HUES64 (cell line): ENCODE data around the gene CRYGC.
"Not testable (repeated sequence)": the region's sequence is repeated elsewhere in the genome, so short reads cannot be mapped to it uniquely, and the experiment has no call there.

Experiments used
- H3K27ac ChIP-seq: 2 replicates; pipeline ENCODE4 v1.7.0; 2013; ENCODE audit warnings: low read depth, low read length, inconsistent platforms
- H3K27me3 ChIP-seq: 2 replicates; pipeline ENCODE4 v1.6.1; 2013; ENCODE audit warnings: mild to moderate bottlenecking, low read length; ENCODE audit not compliant: insufficient read depth
- H3K36me3 ChIP-seq: 2 replicates; pipeline ENCODE4 v1.6.1; 2013; ENCODE audit warnings: mild to moderate bottlenecking, low read length; ENCODE audit not compliant: insufficient read depth
- H3K4me1 ChIP-seq: 2 replicates; pipeline ENCODE4 v1.6.1; 2013; ENCODE audit warnings: mild to moderate bottlenecking, low read length, moderate library complexity; ENCODE audit not compliant: insufficient read depth
- H3K4me3 ChIP-seq: 2 replicates; pipeline ENCODE4 v1.5.1; 2013; ENCODE audit warnings: mild to moderate bottlenecking, low read length, moderate library complexity
- H3K9ac ChIP-seq: 2 replicates; pipeline ENCODE4 v1.6.1; 2013; ENCODE audit warnings: mild to moderate bottlenecking, low read depth, low read length
- H3K9me3 ChIP-seq: 2 replicates; pipeline ENCODE4 v1.6.1; 2013; ENCODE audit warnings: low read depth, low read length; ENCODE audit not compliant: insufficient read depth
- WGBS: fragments of 150-250, 120-280 bp; methylation state at CpG from one replicate; pipeline ENCODE4 v1.1.7; 2013; ENCODE audit warnings: missing lambda C conversion rate; 5-methylcytosine and 5-hydroxymethylcytosine counted together

Gene CRYGC

GRCh38 chr2:208135794-208136715 is 6.4 kb upstream of the CRYGC start:
- 97% methylated on average over 11 of the region's 11 CpGs for WGBS
- Histone ChIP-seq H3K27me3 (no peaks in the 10 kb centered on the region), H3K9ac (no peak overlapping the region), H3K4me3 (no peak overlapping the region), H3K9me3 (peaks cover 5% of the 10 kb centered on the region; the same call in 1 of the 2 replicates), H3K27ac (no peak overlapping the region), H3K36me3 (no peaks in the 10 kb centered on the region), H3K4me1 (no peaks in the 10 kb centered on the region)

DNA sequence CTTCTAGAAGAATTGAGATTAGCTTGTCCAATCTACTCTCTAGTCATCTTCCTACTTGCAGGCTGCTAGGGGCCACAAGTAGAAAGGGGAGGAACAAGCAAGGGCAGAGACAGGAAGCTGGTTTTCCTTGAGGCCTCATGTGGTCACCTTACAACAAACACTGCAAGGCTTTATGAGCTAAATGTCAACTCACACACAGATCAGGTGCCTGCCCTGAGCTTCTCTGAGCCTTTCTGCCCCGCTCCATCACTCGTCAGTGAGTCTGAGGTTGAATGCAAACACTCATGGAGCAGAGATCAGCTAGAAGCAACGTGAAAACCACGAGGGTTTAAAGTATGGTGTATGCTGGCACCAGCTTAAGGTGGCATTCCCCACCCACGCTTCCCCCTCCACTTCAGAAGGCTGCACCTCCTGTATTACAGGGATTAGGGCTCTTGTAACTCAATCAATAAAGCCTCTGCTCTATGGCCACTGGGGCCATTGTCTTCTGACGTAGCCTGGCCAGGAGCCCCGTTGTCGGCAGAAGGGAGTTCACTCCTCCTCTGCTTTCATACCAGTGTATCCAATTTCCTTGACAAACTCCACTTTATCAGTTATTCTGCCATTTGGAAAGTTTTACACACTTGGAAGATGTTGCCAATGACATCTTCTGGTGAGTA is 5.4 kb upstream of the CRYGC start:
- Histone ChIP-seq H3K27ac (no peak overlapping the region), H3K27me3 (no peaks in the 10 kb centered on the region), H3K9ac (no peak overlapping the region), H3K4me3 (no peak overlapping the region), H3K4me1 (0 out of 2 replicates have a peak, but pooled peaks cover 2% of the 10 kb centered on the region), H3K36me3 (no peaks in the 10 kb centered on the region), H3K9me3 (peaks cover 5% of the 10 kb centered on the region; the same call in 1 of the 2 replicates)
- WGBS, result 59% methylated on average over 7 of the region's 8 CpGs

DNA sequence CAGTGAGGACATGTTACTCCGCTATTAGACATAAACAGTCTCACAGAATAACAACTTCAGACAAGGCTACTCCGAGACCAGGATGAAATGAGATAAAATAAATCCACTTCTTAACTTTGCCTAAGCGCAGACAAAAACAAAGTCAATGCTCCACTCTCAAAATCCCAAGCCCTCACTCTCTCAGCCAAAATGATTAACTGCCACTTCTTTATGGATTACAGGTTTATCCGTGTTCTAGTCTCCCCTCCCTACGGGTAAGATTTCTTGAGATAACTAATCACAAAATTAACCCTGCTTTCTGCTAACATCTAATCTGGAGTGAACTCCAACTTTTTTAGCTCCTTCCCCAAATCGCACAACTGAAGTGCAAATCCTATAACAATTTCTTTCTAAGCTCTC is 1.1 kb upstream of the CRYGC start:
- H3K4me3 ChIP-seq, result no peak overlapping the region
- no peaks in the 10 kb centered on the region for H3K9me3 ChIP-seq
- H3K36me3 ChIP-seq, result no peaks in the 10 kb centered on the region
- H3K9ac ChIP-seq, result no peak overlapping the region
- WGBS, result 94% methylated on average over 6 of the region's 6 CpGs
- H3K27ac ChIP-seq, result no peak overlapping the region
- H3K4me1 ChIP-seq, result 0 out of 2 replicates have a peak, but pooled peaks cover 5% of the 10 kb centered on the region
- H3K27me3 ChIP-seq, result no peaks in the 10 kb centered on the region

DNA sequence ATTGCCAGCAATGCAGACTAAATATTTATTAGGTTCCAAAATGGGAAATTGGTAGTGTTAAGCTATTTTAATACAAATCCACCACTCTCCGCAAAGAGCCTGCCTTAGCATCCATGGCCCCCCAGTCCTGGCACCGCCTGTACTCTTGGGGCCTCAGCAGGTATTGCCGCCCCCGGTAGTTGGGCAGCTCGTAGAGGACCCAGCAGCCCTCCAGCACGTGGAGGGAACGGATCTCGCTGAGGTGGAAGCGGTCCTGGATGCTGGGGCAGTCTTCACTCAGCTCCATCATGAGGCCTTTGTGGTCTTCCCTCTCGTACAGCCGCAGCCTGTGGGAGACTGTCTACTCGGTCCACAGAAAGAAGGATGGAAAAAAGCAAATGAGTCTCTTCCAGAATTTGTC is 1.5 kb downstream of the CRYGC start:
- 0 out of 2 replicates have a peak, but pooled peaks cover 5% of the 10 kb centered on the region for H3K4me1 ChIP-seq
- H3K4me3 ChIP-seq, result no peak overlapping the region
- H3K27me3 ChIP-seq, result no peaks in the 10 kb centered on the region
- H3K9ac ChIP-seq, result no peak overlapping the region
- no peaks in the 10 kb centered on the region for H3K9me3 ChIP-seq
- H3K36me3 ChIP-seq, result no peaks in the 10 kb centered on the region
- WGBS, result 94% methylated on average over 12 of the region's 12 CpGs
- H3K27ac ChIP-seq, result no peak overlapping the region

DNA sequence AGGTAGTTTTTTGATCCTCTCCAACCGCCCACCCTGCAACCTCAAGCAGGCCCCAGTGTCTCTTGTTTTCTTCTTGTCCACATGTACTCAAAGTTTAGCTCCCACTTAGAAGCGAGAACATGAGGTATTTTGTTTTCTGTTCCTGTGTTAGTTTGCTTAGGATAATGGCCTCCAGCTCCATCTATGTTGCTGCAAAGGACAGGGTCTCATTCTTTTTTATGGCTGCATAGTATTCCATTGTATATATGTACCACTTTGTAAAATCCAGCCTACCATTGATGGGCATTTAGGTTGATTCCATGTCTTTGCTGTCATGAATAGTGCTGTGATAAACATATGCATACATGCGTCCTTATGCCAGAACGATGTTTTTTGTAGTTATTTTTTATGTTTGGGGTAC is 2.5 kb downstream of the CRYGC start:
- Histone ChIP-seq H3K9me3 (no peaks in the 10 kb centered on the region), H3K9ac (no peak overlapping the region), H3K27ac (no peak overlapping the region), H3K27me3 (no peaks in the 10 kb centered on the region), H3K36me3 (no peaks in the 10 kb centered on the region), H3K4me1 (0 out of 2 replicates have a peak, but pooled peaks cover 5% of the 10 kb centered on the region), H3K4me3 (no peak overlapping the region)
- 92% methylated on average over 4 of the region's 4 CpGs for WGBS

DNA sequence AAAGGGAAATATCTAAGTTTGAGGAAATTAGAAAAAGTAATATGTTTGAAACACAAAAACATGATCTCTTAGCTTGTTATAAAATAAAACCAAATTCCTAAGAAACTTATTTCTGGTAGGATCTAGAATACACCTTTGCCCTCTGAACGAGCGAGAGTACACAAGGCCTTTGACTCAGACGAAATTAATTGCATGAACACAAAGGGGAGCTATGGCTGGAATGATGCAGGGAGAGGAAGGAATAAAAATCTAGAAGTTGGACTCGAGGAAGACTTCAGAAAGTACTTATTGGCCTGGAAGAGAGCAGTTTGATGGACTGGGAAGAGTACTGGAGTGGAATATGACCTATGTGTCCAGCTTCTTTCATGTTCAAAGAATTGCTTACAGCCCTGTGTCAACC is 4.4 kb downstream of the CRYGC start:
- Histone ChIP-seq H3K27ac (no peak overlapping the region), H3K4me1 (0 out of 2 replicates have a peak, but pooled peaks cover 5% of the 10 kb centered on the region), H3K9me3 (no peaks in the 10 kb centered on the region), H3K36me3 (no peaks in the 10 kb centered on the region), H3K27me3 (no peaks in the 10 kb centered on the region), H3K9ac (no peak overlapping the region), H3K4me3 (no peak overlapping the region)
- 91% methylated on average over 4 of the region's 4 CpGs for WGBS

GRCh38 chr2:208124013-208124715 is 5.5 kb downstream of the CRYGC start, which contains the start of gene CRYGD:
CRYGD (minus strand) TSS chr2:208124524; CDS start chr2:208124473, 51 bp downstream.
- H3K27me3 ChIP-seq, H3K27ac ChIP-seq, H3K36me3 ChIP-seq, H3K9ac ChIP-seq, H3K4me1 ChIP-seq, H3K9me3 ChIP-seq: not testable (repeated sequence)
- peak within 1 kb of the TSS; percentile 37 for H3K4me3 ChIP-seq
- WGBS, result 95% methylated on average over 46 of the region's 46 CpGs

DNA sequence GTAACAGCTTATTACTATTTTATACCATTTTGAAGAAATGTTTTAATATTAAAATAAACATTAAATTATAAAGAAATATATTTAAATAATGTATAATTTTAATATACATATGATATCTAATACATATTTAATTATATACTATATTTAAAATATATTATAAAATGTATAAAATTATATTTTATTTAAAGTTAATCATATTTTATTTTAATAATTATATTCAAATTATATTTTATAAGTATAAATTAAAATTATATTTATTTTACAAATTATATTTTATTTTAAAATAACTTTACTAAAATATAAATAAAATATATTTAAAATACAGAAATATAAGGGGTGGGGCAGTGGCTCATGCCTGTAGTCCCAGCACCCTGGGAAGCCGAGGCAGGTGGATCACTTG is 7.4 kb downstream of the CRYGC start:
- Histone ChIP-seq H3K9ac (no peak overlapping the region), H3K27me3 (no peaks in the 10 kb centered on the region), H3K4me3 (no peak overlapping the region), H3K4me1 (no peaks in the 10 kb centered on the region), H3K36me3 (no peaks in the 10 kb centered on the region), H3K9me3 (no peaks in the 10 kb centered on the region), H3K27ac (no peak overlapping the region)
- 92% methylated on average over 1 of the region's 1 CpG for WGBS

- Histone ChIP-seq H3K4me1 (no peaks in the 10 kb centered on the region; the same call in 1 of the 2 replicates), H3K9ac (no peak overlapping the region), H3K36me3 (no peaks in the 10 kb centered on the region), H3K27ac (no peak overlapping the region), H3K27me3 (no peaks in the 10 kb centered on the region), H3K9me3 (no peaks in the 10 kb centered on the region), H3K4me3 (no peak overlapping the region)
- 93% methylated on average over 3 of the region's 3 CpGs for WGBS
Observed at GRCh38 chr2:208118918-208119317, 10.7 kb downstream of the CRYGC start.

GRCh38 chr2:208117390-208117789 is 12.2 kb downstream of the CRYGC start:
- H3K27ac ChIP-seq, H3K4me3 ChIP-seq, H3K27me3 ChIP-seq, H3K36me3 ChIP-seq, H3K9ac ChIP-seq, H3K9me3 ChIP-seq: not testable (repeated sequence)
- WGBS, result 94% methylated on average over 11 of the region's 11 CpGs
- H3K4me1 ChIP-seq, result peaks cover 11% of the 10 kb centered on the region

- H3K9ac ChIP-seq, result no peak overlapping the region
- WGBS, result 10% methylated on average over 7 of the region's 7 CpGs
Observed at GRCh38 chr2:208112969-208113368, 16.7 kb downstream of the CRYGC start.

More at GRCh38 chr2:208112969-208113368, 16.7 kb downstream of the CRYGC start:
- Histone ChIP-seq H3K36me3 (no peaks in the 10 kb centered on the region), H3K9me3 (no peaks in the 10 kb centered on the region), H3K4me1 (peaks cover 14% of the 10 kb centered on the region), H3K27me3 (peaks cover 4% of the 10 kb centered on the region; the same call in 1 of the 2 replicates), H3K4me3 (peak overlapping the region; percentile 34), H3K27ac (peak overlapping the region; percentile 15; the same call in 1 of the 2 replicates)
